ENCODE results near the gene CTNNBIP1.

- TF ChIP-seq YY1 (IDR thresholded peaks at IDR 0.05; ENCODE audit: insufficient read depth, insufficient read length) = no peak
- no peak for TF ChIP-seq ZNF274 (IDR thresholded peaks at IDR 0.05; ENCODE audit: low read depth, low read length)
Observed at GRCh38 chr1:9914610-9914937, 4.5 kb upstream of the CTNNBIP1 start.
